ENCODE results near the gene TEFM.

GRCh38 chr17:30924341-30924740 lies 18.3 kb upstream of the TEFM start:
- TF ChIP-seq, protein P1, sequence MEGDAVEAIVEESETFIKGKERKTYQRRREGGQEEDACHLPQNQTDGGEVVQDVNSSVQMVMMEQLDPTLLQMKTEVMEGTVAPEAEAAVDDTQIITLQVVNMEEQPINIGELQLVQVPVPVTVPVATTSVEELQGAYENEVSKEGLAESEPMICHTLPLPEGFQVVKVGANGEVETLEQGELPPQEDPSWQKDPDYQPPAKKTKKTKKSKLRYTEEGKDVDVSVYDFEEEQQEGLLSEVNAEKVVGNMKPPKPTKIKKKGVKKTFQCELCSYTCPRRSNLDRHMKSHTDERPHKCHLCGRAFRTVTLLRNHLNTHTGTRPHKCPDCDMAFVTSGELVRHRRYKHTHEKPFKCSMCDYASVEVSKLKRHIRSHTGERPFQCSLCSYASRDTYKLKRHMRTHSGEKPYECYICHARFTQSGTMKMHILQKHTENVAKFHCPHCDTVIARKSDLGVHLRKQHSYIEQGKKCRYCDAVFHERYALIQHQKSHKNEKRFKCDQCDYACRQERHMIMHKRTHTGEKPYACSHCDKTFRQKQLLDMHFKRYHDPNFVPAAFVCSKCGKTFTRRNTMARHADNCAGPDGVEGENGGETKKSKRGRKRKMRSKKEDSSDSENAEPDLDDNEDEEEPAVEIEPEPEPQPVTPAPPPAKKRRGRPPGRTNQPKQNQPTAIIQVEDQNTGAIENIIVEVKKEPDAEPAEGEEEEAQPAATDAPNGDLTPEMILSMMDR (IDR thresholded peaks at IDR 0.05), result no peak
- no peak for TF ChIP-seq POLR2A (IDR thresholded peaks at IDR 0.05)
- TF ChIP-seq EP300 (IDR thresholded peaks at IDR 0.05), result no peak
- no peak for TF ChIP-seq POLR2AphosphoS5 (IDR thresholded peaks at IDR 0.05)
